OCI-LY3 (cell line): ENCODE data around the gene ZNF605.
"Not testable (repeated sequence)": the region's sequence is repeated elsewhere in the genome, so short reads cannot be mapped to it uniquely, and the experiment has no call there.

Source experiments
- H2AFZ ChIP-seq: fragments of 200-600, 300-600 bp; shearing (Covaris generic); 2 replicates; pipeline ENCODE4 v1.6.0; 2014; ENCODE audit warnings: antibody characterized with exemption, low read depth, low read length
- H3K27ac ChIP-seq: fragments of 200-600, 300-600 bp; sonication (generic); 2 replicates; pipeline ENCODE4 v1.5.1; 2014; ENCODE audit warnings: mild to moderate bottlenecking, low read length, moderate library complexity, mixed read lengths
- H3K27me3 ChIP-seq: fragments of 200-600, 300-600 bp; sonication (generic); 2 replicates; pipeline ENCODE4 v1.6.1; 2014; ENCODE audit warnings: low read depth, low read length, mixed read lengths
- H3K36me3 ChIP-seq: fragments of 200-600, 300-600 bp; sonication (generic); replicated peaks from 2 replicates; pipeline ENCODE3; 2014; ENCODE audit warnings: low read depth, low read length, mixed read lengths
- H3K4me1 ChIP-seq: fragments of 300-600, 200-600 bp; sonication (generic); 2 replicates; pipeline ENCODE4 v1.6.1; 2014; ENCODE audit warnings: low read length, mixed read lengths
- H3K4me2 ChIP-seq: fragments of 200-600, 300-600 bp; sonication (generic); 2 replicates; pipeline ENCODE4 v1.6.1; 2014; ENCODE audit warnings: low read length, mixed read lengths
- H3K4me3 ChIP-seq: fragments of 300-600, 200-600 bp; sonication (generic); 2 replicates; pipeline ENCODE4 v1.5.1; 2014; ENCODE audit warnings: antibody characterized with exemption, mild to moderate bottlenecking, low read length, moderate library complexity
- H3K79me2 ChIP-seq: fragments of 300-600, 200-600 bp; shearing (Covaris generic); 2 replicates; pipeline ENCODE4 v1.6.1; 2014; ENCODE audit warnings: mild to moderate bottlenecking, low read length, mixed read lengths
- H3K9ac ChIP-seq: fragments of 300-600, 200-600 bp; shearing (Covaris generic); 2 replicates; pipeline ENCODE4 v1.6.0; 2014; ENCODE audit warnings: mild to moderate bottlenecking, low read length, moderate library complexity
- H3K9me3 ChIP-seq: fragments of 200-600, 300-600 bp; shearing (Covaris generic); 2 replicates; pipeline ENCODE4 v1.6.1; 2014; ENCODE audit warnings: low read length, mixed read lengths; ENCODE audit not compliant: insufficient read depth
- H4K20me1 ChIP-seq: fragments of 200-600, 300-600 bp; sonication (generic); 2 replicates; pipeline ENCODE4 v1.6.1; 2016; ENCODE audit warnings: low read length, mixed read lengths; ENCODE audit not compliant: insufficient read depth
- EZH2phosphoT487 ChIP-seq: fragments of 200-600 bp; shearing (Covaris generic); IDR thresholded peaks from 2 replicates; pipeline ENCODE4 v1.6.1; 2018; ENCODE audit warnings: antibody characterized with exemption, mixed run types, low read depth
- TF ChIP-seq, protein P1 (sequence below): fragments of 200-600, 300-600 bp; sonication (generic); IDR thresholded peaks from 2 replicates; pipeline ENCODE4 v1.5.1; 2014; ENCODE audit warnings: antibody characterized with exemption, low read length, low read depth

ZNF605 gene

DNA sequence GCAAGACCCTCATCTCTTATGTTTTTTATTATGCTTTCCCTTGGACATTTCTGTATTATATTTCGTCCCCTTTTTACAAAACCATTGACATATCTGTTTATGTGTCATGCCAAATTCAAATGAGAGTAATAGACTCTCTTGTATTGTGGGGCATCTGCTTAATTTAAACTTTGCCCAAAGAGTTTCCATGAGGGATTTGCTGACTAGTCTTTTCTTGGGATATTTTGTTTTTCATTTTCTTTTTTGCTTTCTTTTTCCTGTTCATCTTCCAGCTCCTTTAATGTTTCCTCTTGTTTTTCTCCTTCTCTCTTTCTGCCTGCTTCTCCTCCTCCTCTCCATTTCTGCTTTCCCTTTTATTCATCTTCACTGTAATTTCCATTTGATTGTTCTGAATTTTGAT, 16.3 kb upstream of the ZNF605 start:
- Histone ChIP-seq H3K9me3 (peaks cover 3% of the 10 kb centered on the region; the same call in 1 of the 2 replicates), H2AFZ (no peak overlapping the region)

DNA sequence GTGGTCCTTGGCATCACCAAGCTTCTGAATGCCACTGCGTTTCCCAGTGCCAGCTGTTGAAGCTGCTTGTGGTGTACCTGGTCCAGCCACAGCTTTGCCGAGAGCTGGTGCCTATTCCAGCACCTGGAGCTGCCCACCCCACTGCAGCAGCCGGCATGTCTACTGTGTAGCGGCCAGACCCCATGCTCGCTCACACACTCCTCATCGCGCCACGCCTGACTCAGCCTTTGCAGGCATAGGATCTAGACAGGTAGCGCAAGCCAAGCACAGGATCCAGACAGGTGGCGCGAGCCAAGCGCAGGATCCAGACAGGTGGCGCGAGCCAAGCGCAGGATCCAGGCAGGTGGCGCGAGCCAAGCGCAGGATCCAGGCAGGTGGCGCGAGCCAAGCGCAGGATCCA, 11.6 kb upstream of the ZNF605 start:
- Histone ChIP-seq H3K27me3 (no peaks in the 10 kb centered on the region), H3K79me2 (no peaks in the 10 kb centered on the region), H3K36me3 (peaks cover 6% of the 10 kb centered on the region), H3K4me1 (no peaks in the 10 kb centered on the region), H3K27ac (no peak overlapping the region), H2AFZ (no peak overlapping the region), H3K9me3 (peaks cover 3% of the 10 kb centered on the region; the same call in 1 of the 2 replicates), H3K9ac (no peak overlapping the region), H3K4me2 (no peak overlapping the region), H3K4me3 (no peak overlapping the region), H4K20me1 (no peaks in the 10 kb centered on the region)
- no peak for TF ChIP-seq EZH2phosphoT487
- TF ChIP-seq, protein P1, sequence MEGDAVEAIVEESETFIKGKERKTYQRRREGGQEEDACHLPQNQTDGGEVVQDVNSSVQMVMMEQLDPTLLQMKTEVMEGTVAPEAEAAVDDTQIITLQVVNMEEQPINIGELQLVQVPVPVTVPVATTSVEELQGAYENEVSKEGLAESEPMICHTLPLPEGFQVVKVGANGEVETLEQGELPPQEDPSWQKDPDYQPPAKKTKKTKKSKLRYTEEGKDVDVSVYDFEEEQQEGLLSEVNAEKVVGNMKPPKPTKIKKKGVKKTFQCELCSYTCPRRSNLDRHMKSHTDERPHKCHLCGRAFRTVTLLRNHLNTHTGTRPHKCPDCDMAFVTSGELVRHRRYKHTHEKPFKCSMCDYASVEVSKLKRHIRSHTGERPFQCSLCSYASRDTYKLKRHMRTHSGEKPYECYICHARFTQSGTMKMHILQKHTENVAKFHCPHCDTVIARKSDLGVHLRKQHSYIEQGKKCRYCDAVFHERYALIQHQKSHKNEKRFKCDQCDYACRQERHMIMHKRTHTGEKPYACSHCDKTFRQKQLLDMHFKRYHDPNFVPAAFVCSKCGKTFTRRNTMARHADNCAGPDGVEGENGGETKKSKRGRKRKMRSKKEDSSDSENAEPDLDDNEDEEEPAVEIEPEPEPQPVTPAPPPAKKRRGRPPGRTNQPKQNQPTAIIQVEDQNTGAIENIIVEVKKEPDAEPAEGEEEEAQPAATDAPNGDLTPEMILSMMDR, result no peak

More for the DNA sequence above, 16.3 kb upstream of the ZNF605 start:
- no peaks in the 10 kb centered on the region for H3K4me1 ChIP-seq
- TF ChIP-seq, protein P1, result no peak
- no peak for TF ChIP-seq EZH2phosphoT487
- no peak overlapping the region for H3K4me3 ChIP-seq
- no peaks in the 10 kb centered on the region for H4K20me1 ChIP-seq
- no peak overlapping the region for H3K27ac ChIP-seq
- H3K27me3 ChIP-seq, result no peaks in the 10 kb centered on the region
- H3K9ac ChIP-seq, result no peak overlapping the region
- no peaks in the 10 kb centered on the region for H3K36me3 ChIP-seq
- H3K79me2 ChIP-seq, result no peaks in the 10 kb centered on the region
- H3K4me2 ChIP-seq, result no peak overlapping the region

DNA sequence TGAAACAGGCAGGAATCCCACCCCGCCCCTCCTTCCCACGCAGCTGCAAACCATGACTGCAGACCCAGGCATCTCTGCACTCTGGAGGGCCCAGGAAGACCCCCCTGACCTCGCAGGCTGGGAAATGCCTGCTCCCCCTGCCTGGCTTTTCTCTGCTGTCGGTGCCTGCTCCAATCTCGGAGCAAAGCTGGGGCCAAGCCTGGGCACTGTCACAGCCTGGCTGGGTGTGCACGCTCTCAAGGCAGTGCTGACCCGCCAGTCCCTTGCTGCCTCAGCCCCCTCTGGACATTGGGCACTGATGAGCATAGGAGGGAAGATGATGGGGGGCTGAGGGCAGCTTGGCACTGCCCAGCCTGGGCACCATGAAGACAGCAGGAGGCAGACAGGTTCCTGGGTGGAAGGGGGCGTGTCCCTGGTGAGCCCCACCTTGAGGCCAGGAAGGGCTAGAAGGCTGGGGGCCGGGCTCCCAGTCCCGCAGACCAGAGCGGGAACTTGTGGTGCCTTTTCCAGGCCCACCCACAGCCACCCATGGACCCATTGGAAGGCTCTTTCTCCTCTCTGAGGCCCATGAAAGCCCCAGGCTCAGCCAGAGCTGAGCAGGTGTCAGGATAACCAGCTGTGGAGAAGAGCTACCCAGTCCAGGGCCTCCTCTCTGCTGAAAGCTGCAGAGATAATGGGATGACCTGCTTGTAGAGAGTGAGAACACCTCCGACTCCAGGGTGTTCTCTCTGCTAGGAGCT, 10.7 kb upstream of the ZNF605 start:
- Histone ChIP-seq H3K9me3 (no peaks in the 10 kb centered on the region), H3K4me1 (no peaks in the 10 kb centered on the region), H3K4me2 (no peak overlapping the region), H3K79me2 (no peaks in the 10 kb centered on the region), H3K4me3 (no peak overlapping the region), H2AFZ (no peak overlapping the region), H4K20me1 (no peaks in the 10 kb centered on the region), H3K36me3 (peaks cover 6% of the 10 kb centered on the region), H3K27me3 (no peaks in the 10 kb centered on the region), H3K9ac (no peak overlapping the region), H3K27ac (no peak overlapping the region)
- TF ChIP-seq, protein P1, result no peak
- TF ChIP-seq EZH2phosphoT487, result no peak

DNA sequence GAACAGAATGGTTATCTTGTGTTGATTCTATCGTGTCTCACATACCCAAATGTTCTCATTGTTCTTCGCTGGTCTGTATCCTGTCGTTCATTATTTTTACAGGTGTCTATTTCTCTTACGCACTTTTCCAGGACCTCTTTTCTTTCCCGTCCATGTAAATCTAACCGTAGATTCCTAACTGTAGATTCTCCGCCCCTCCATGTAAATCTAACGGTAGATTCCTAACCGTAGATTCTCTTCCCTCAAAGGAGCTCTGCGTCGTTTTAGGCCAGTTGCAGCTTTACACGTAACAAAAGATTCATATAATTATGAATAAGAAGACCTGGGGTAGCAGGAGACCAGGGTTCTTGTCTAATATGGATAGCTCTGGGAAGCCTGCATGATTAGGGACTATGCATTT, 9.7 kb upstream of the ZNF605 start:
- Histone ChIP-seq H3K27me3 (no peaks in the 10 kb centered on the region), H3K9me3 (no peaks in the 10 kb centered on the region), H3K27ac (no peak overlapping the region), H3K4me2 (no peak overlapping the region), H3K4me3 (no peak overlapping the region), H3K79me2 (no peaks in the 10 kb centered on the region), H3K4me1 (no peaks in the 10 kb centered on the region), H4K20me1 (no peaks in the 10 kb centered on the region), H3K36me3 (peaks cover 6% of the 10 kb centered on the region), H3K9ac (no peak overlapping the region), H2AFZ (no peak overlapping the region)
- TF ChIP-seq, protein P1, result no peak

DNA sequence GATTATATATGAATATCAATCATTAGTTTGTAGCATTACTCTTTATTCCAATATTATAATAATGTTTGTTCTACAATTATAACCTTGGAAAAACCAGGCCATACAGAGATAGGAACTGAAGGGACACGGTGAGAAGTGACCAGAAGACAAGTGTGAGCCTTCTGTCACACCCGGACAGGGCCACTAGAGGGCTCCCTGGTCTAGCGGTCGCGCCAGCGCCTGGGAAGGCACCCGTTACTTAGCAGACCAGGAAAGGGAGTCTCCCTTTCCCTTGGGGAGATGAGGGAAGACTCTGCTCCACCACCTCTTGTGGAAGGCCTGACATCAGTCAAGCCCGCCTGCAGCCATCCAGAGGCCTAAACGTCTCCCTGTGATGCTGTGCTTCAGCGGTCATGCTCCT, 7.8 kb upstream of the ZNF605 start:
- not testable (repeated sequence) for H3K9me3 ChIP-seq, H4K20me1 ChIP-seq, H3K36me3 ChIP-seq, H2AFZ ChIP-seq, H3K4me3 ChIP-seq, H3K4me2 ChIP-seq, H3K27ac ChIP-seq, H3K79me2 ChIP-seq, H3K4me1 ChIP-seq, H3K9ac ChIP-seq, H3K27me3 ChIP-seq

DNA sequence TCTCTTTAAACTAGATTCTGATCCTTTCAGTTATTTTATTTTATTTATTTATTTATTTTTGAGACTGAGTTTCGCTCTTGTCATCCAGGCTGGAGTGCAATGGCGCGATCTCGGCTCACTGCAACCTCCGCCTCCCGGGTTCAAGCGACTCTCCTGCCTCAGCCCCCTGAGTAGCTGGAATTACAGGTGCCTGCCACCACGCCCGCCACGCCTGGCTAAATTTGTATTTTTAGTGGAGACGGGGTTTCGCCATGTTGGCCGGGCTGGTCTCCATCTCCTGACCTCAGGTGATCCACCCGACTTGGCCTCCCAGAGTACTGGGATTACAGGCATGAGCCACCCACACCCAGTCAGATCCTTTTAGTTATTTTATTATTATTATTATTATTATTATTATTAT, 5.7 kb upstream of the ZNF605 start:
- H3K9me3 ChIP-seq, H2AFZ ChIP-seq, H3K79me2 ChIP-seq, H3K4me3 ChIP-seq, H3K27me3 ChIP-seq, H3K9ac ChIP-seq, H3K4me1 ChIP-seq, H4K20me1 ChIP-seq, H3K27ac ChIP-seq, H3K4me2 ChIP-seq, H3K36me3 ChIP-seq: not testable (repeated sequence)
